GM23338 (cell line): ENCODE results near the gene GPR35. TPM values are rescaled to one million over a fixed set of nuclear protein-coding genes. Genes with fewer than 3 reads are reported as not detected.

Experiments
- ATAC-seq: fragments of 200-7000 bp; cut with Tn5 transposase; 3 replicates; pipeline ENCODE4 v1.9.1; 2020
- DNase-seq: peaks from one replicate; pipeline ENCODE4 v3.0.0-alpha.2; 2015; ENCODE audit warnings: low spot score
- H2AFZ ChIP-seq: fragments of 200-600 bp; sonication (generic); 2 replicates; pipeline ENCODE4 v1.8.0; 2016; ENCODE audit warnings: antibody characterized with exemption, mild to moderate bottlenecking, moderate library complexity
- H3F3A ChIP-seq: fragments of 200-600 bp; sonication (generic); replicated peaks from 2 replicates; pipeline ENCODE4 v1.8.0; 2017; ENCODE audit warnings: antibody characterized with exemption, mixed run types, low read depth
- H3K27ac ChIP-seq: fragments of 200-600 bp; sonication (generic); 2 replicates; pipeline ENCODE4 v1.6.1; 2016; ENCODE audit warnings: low read depth
- H3K27me3 ChIP-seq: fragments of 200-600 bp; sonication (generic); 2 replicates; pipeline ENCODE4 v1.8.0; 2016; ENCODE audit warnings: mild to moderate bottlenecking, mixed run types, moderate library complexity; ENCODE audit not compliant: insufficient read depth
- H3K36me3 ChIP-seq: fragments of 200-600 bp; sonication (generic); 2 replicates; pipeline ENCODE4 v1.8.0; 2016; ENCODE audit warnings: mild to moderate bottlenecking; ENCODE audit not compliant: insufficient read depth
- H3K4me1 ChIP-seq: fragments of 200-600 bp; sonication (generic); 2 replicates; pipeline ENCODE4 v1.8.0; 2016; ENCODE audit warnings: mild to moderate bottlenecking, moderate library complexity; ENCODE audit not compliant: insufficient read depth
- H3K4me2 ChIP-seq: fragments of 200-600 bp; sonication (generic); 2 replicates; pipeline ENCODE4 v1.7.1; 2017; ENCODE audit warnings: mixed run types
- H3K4me3 ChIP-seq: fragments of 200-600 bp; sonication (generic); 2 replicates; pipeline ENCODE4 v1.6.1; 2016; ENCODE audit warnings: mixed run types
- H3K79me2 ChIP-seq: fragments of 200-600 bp; sonication (generic); replicated peaks from 2 replicates; pipeline ENCODE4 v1.8.0; 2017; ENCODE audit warnings: mild to moderate bottlenecking; ENCODE audit not compliant: insufficient read depth
- H3K9me2 ChIP-seq: fragments of 200-600 bp; sonication (generic); 2 replicates; pipeline ENCODE4 v1.8.0; 2017; ENCODE audit not compliant: insufficient read depth
- H4K20me1 ChIP-seq: fragments of 200-600 bp; sonication (generic); replicated peaks from 2 replicates; pipeline ENCODE4 v1.8.0; 2017; ENCODE audit warnings: mild to moderate bottlenecking; ENCODE audit not compliant: insufficient read depth
- H3K27ac Mint-ChIP-seq: 2 replicates; pipeline ENCODE4 v1.8.0; 2020; ENCODE audit warnings: inconsistent platforms, mild to moderate bottlenecking, moderate library complexity, mixed read lengths
- H3K27me3 Mint-ChIP-seq: 3 replicates; pipeline ENCODE4 v1.8.0; 2022; ENCODE audit warnings: low read depth, mild to moderate bottlenecking, moderate library complexity, mixed read lengths, inconsistent platforms; ENCODE audit not compliant: insufficient read depth, poor library complexity
- H3K36me3 Mint-ChIP-seq: 3 replicates; pipeline ENCODE4 v1.8.0; 2021; ENCODE audit warnings: low read depth, mild to moderate bottlenecking, inconsistent platforms, moderate library complexity, mixed read lengths
- H3K4me1 Mint-ChIP-seq: 3 replicates; pipeline ENCODE4 v1.8.0; 2020; ENCODE audit warnings: mild to moderate bottlenecking, inconsistent platforms, mixed read lengths
- H3K4me3 Mint-ChIP-seq: 3 replicates; pipeline ENCODE4 v1.8.0; 2021; ENCODE audit warnings: moderate library complexity, mild to moderate bottlenecking, inconsistent platforms, mixed read lengths
- H3K9me3 Mint-ChIP-seq: 3 replicates; pipeline ENCODE4 v1.8.0; 2020; ENCODE audit warnings: moderate library complexity, mild to moderate bottlenecking, inconsistent platforms, mixed read lengths
- CREB1 ChIP-seq: fragments of 250-450 bp; sonication (Bioruptor Pico); IDR thresholded peaks from 2 replicates; pipeline ENCODE4 v1.5.0; 2020; ENCODE audit warnings: low read depth, mild to moderate bottlenecking, moderate library complexity
- CTCF ChIP-seq, 2 experiments: fragments of 200-600 bp in 1 of 2; sonication (generic) in 1 of 2; conservative IDR thresholded peaks; 2 replicates each; pipeline versions ENCODE4 v1.5.1 to v1.6.1; 2016 to 2017; ENCODE audit warnings: antibody characterized with exemption in 2 of 2, low read depth in 2 of 2, mild to moderate bottlenecking in 2 of 2, moderate library complexity in 1 of 2
- EZH2phosphoT487 ChIP-seq: fragments of 200-600 bp; sonication (generic); IDR thresholded peaks from one replicate; pipeline ENCODE4 v1.8.1; 2018; ENCODE audit warnings: antibody characterized with exemption; ENCODE audit not compliant: unreplicated experiment
- JUNB ChIP-seq: IDR thresholded peaks from one replicate; pipeline ENCODE4 v1.6.1; 2016; ENCODE audit warnings: antibody characterized with exemption; ENCODE audit not compliant: unreplicated experiment
- REST ChIP-seq: IDR thresholded peaks from one replicate; pipeline ENCODE4 v1.6.1; 2018; ENCODE audit warnings: antibody characterized with exemption; ENCODE audit not compliant: unreplicated experiment
- STAT1 ChIP-seq: IDR thresholded peaks from one replicate; pipeline ENCODE4 v1.6.1; 2016; ENCODE audit warnings: antibody characterized with exemption; ENCODE audit not compliant: unreplicated experiment
- ZNF462 ChIP-seq: fragments of 250-450 bp; sonication (Bioruptor Pico); IDR thresholded peaks from 2 replicates; pipeline ENCODE4 v1.5.0; 2020; ENCODE audit warnings: mild to moderate bottlenecking, moderate library complexity
- polyA plus RNA-seq: library from polyadenylated mRNA; unstranded; fragments of >200 nt; fragmentation: Nextera tagmentation; extraction: Ambion mirVana; gene quantifications from 2 replicates; pipeline ENCODE4 v1.2.1, GENCODE V29; 2016
- total RNA-seq: library from RNA; depleted of rRNA; stranded (reverse); fragments of >200 nt; shearing (Covaris generic); gene quantifications from 2 replicates; pipeline ENCODE4 v1.2.3, GENCODE V29; 2014

GPR35 gene
- total and polyA plus RNA-seq, 2 experiments from 2014 or later, result not detected

- ATAC-seq (no peak), DNase-seq (no peak)
- H3K79me2 ChIP-seq, result peaks cover 80% of the 10 kb centered on the region
- no peaks in the 10 kb centered on the region for H3K36me3 ChIP-seq
- peaks cover 26% of the 10 kb centered on the region for H4K20me1 ChIP-seq
- H3F3A ChIP-seq, result no peaks in the 10 kb centered on the region
- H3K4me3 ChIP-seq, result peak overlapping the region; percentile 94
- TF ChIP-seq CREB1 (CRISPR knock-in tag) (no peak), ZNF462 (CRISPR knock-in tag) (no peak), REST (no peak), CTCF (conservative IDR thresholded peaks at IDR 0.05; ENCODE audit: low read depth in 2 of 2) (no peak), JUNB (no peak), STAT1 (no peak), EZH2phosphoT487 (no peak)
- peaks cover 20% of the 10 kb centered on the region for H3K4me1 ChIP-seq
- no peak overlapping the region for H3K27ac ChIP-seq
- H2AFZ ChIP-seq, result no peak overlapping the region
- peak overlapping the region; percentile 96 for H3K4me3 Mint-ChIP-seq
- H3K36me3 Mint-ChIP-seq, result peaks cover 6% of the 10 kb centered on the region; the same call in 2 of the 3 replicates
- no peaks in the 10 kb centered on the region for H3K9me2 ChIP-seq
- H3K9me3 Mint-ChIP-seq, result no peaks in the 10 kb centered on the region
- peaks cover 19% of the 10 kb centered on the region for H3K27me3 Mint-ChIP-seq
- H3K27ac Mint-ChIP-seq, result no peak overlapping the region
- H3K4me2 ChIP-seq, result peak overlapping the region; percentile 97
- peaks cover 32% of the 10 kb centered on the region for H3K4me1 Mint-ChIP-seq
- no peaks in the 10 kb centered on the region for H3K27me3 ChIP-seq
Measured at GRCh38 chr2:240588006-240588655, 37.1 kb upstream of the GPR35 start.
